Right renal pelvis (tissue), 4 donors: ENCODE data around the gene UMOD. TPM values are rescaled to one million over a fixed set of nuclear protein-coding genes. Genes with fewer than 3 reads are reported as not detected.

ENCODE experiments used
- DNase-seq, 4 donors: peaks; one replicate each; pipeline ENCODE4 v3.0.0-alpha.2; 2013; ENCODE audit warnings: low read depth in 4 of 4, low spot score in 3 of 4, missing footprints in 1 of 4
- polyA plus RNA-seq, 4 donors: library from polyadenylated mRNA; unstranded; fragments of 120-200 nt; gene quantifications; one replicate each; pipeline ENCODE4 v1.2.1, GENCODE V29; 2013; ENCODE audit not compliant: insufficient read length in 4 of 4

Gene UMOD
- polyA plus RNA-seq, 4 donors, result 117 to 243 (median 186) TPM

- DNase-seq, result no peak
These were observed 45.3 kb downstream of the UMOD start for GRCh38 chr16:20307240-20307671.

- no peak for DNase-seq
These were observed 46.1 kb downstream of the UMOD start for GRCh38 chr16:20306401-20306800.

GRCh38 chr16:20303012-20303411 is 49.5 kb downstream of the UMOD start:
- no peak for DNase-seq

GRCh38 chr16:20302389-20302788 is 50.1 kb downstream of the UMOD start:
- DNase-seq, result no peak

- no peak for DNase-seq
These were observed 50.7 kb downstream of the UMOD start for GRCh38 chr16:20301840-20302239.

- DNase-seq, result peak in 3 of 4 donors; percentile 16 to 27 (median 17)
These were observed 52.0 kb downstream of the UMOD start for GRCh38 chr16:20300312-20301097.

- no peak for DNase-seq
These were observed 54.1 kb downstream of the UMOD start for GRCh38 chr16:20298452-20298851.

GRCh38 chr16:20291208-20292206 is 61.0 kb downstream of the UMOD start:
- DNase-seq, result no peak

- DNase-seq, result no peak
These were observed 62.9 kb downstream of the UMOD start for GRCh38 chr16:20289571-20289970.

- no peak for DNase-seq
These were observed 66.5 kb downstream of the UMOD start for GRCh38 chr16:20285993-20286499.

Other genes starting within 250 kb of the UMOD start
- gene GP2, start 25.2 kb downstream of the UMOD start, polyA plus RNA-seq, result 1 to 10 TPM; 1.6 to 4.6 (median 2.9) TPM
- gene PDILT, start 52.0 kb upstream of the UMOD start, polyA plus RNA-seq, result under 1 TPM in 1 of 4 donors, not detected in 3; 0.09 TPM
- gene ACSM5, start 56.8 kb upstream of the UMOD start, polyA plus RNA-seq, result 1 to 10 TPM; 4.4 to 7.1 (median 6.4) TPM
- gene ACSM2A, start 98.8 kb upstream of the UMOD start, polyA plus RNA-seq, result 10 to 100 TPM; 57.3 to 76.3 (median 59.0) TPM
- 10 to 100 TPM; 45.1 to 95.4 (median 58.7) TPM for gene ACSM2B, start 223.7 kb upstream of the UMOD start, polyA plus RNA-seq